ENCODE results near the gene RFX3. TPM values are rescaled to one million over a fixed set of nuclear protein-coding genes. Genes with fewer than 3 reads are reported as not detected.

The RFX3 gene
- 10 to 100 TPM in 1 of 2 donors, 1 to 10 TPM in 1; 8.4 to 10.6 TPM for total RNA-seq
- long read RNA-seq, partial matches to known transcripts, result 0 of 3 reads
- long read RNA-seq, other reads (novel, unspliced or antisense), result 3 of 3 reads

- ATAC-seq, result peak; percentile 88
- intact Hi-C loops (cut with DNase I, micrococcal nuclease), result loop anchor here in 1 of 2 donors (10.0 kb wide), 1 partner anchor 769 kb away; no protein-coding TSS in a partner anchor
- DNase-seq, result peak; percentile 91 to 93
Observed at GRCh38 chr9:3525836-3526164, at the start of gene RFX3. Gene RFX3, minus strand, starts transcription at chr9:3526001. Its CDS starts 130,413 bp downstream, at chr9:3395588.

GRCh38 chr9:3571500-3571899 lies 45.7 kb upstream of the RFX3 start:
- intact Hi-C loops (cut with DNase I, micrococcal nuclease), result no loop called here
- ATAC-seq, result no peak
- DNase-seq, result no peak

GRCh38 chr9:3569529-3569928 lies 43.7 kb upstream of the RFX3 start:
- intact Hi-C loops (cut with DNase I, micrococcal nuclease), result no loop called here
- ATAC-seq (no peak), DNase-seq (no peak)

- ATAC-seq (no peak), DNase-seq (no peak)
- intact Hi-C loops (cut with DNase I, micrococcal nuclease), result no loop called here
Observed at GRCh38 chr9:3567988-3568387, 42.2 kb upstream of the RFX3 start.

GRCh38 chr9:3553076-3553765 lies 27.4 kb upstream of the RFX3 start:
- intact Hi-C loops (cut with DNase I, micrococcal nuclease), result no loop called here
- DNase-seq (no peak), ATAC-seq (no peak)

- intact Hi-C loops (cut with DNase I, micrococcal nuclease), result no loop called here
- DNase-seq (no peak), ATAC-seq (peak; percentile 40)
Observed at GRCh38 chr9:3549225-3549624, 23.4 kb upstream of the RFX3 start.

GRCh38 chr9:3548648-3549047 lies 22.8 kb upstream of the RFX3 start:
- DNase-seq (no peak), ATAC-seq (no peak)
- intact Hi-C loops (cut with DNase I, micrococcal nuclease), result no loop called here

- no peak for ATAC-seq
- intact Hi-C loops (cut with DNase I, micrococcal nuclease), result no loop called here
- DNase-seq, result no peak
Observed at GRCh38 chr9:3541206-3541605, 15.4 kb upstream of the RFX3 start.

- intact Hi-C loops (cut with DNase I, micrococcal nuclease), result no loop called here
- DNase-seq (no peak), ATAC-seq (peak; percentile 92)
Observed at GRCh38 chr9:3534614-3535404, 9.0 kb upstream of the RFX3 start.

GRCh38 chr9:3532158-3532557 lies 6.4 kb upstream of the RFX3 start:
- no peak for ATAC-seq
- no peak for DNase-seq
- intact Hi-C loops (cut with DNase I, micrococcal nuclease), result no loop called here

- DNase-seq, result no peak
- no peak for ATAC-seq
Observed at GRCh38 chr9:3528451-3528850, 2.6 kb upstream of the RFX3 start.

GRCh38 chr9:3526997-3527940 lies 1.5 kb upstream of the RFX3 start:
- peak; percentile 3 for ATAC-seq
- intact Hi-C loops (cut with DNase I, micrococcal nuclease), result loop anchor here in 1 of 2 donors (10.0 kb wide), 1 partner anchor 768 kb away; no protein-coding TSS in a partner anchor
- DNase-seq, result no peak

More at GRCh38 chr9:3528451-3528850, 2.6 kb upstream of the RFX3 start:
- intact Hi-C loops (cut with DNase I, micrococcal nuclease), result loop anchor here in 1 of 2 donors (10.0 kb wide), 1 partner anchor 766 kb away; no protein-coding TSS in a partner anchor

GRCh38 chr9:3526165-3526996 lies 580 bp upstream of the RFX3 start:
- DNase-seq (peak; percentile 79 to 93), ATAC-seq (peak; percentile 88)
- intact Hi-C loops (cut with DNase I, micrococcal nuclease), result loop anchor here in 1 of 2 donors (10.0 kb wide), 1 partner anchor 768 kb away; no protein-coding TSS in a partner anchor

GRCh38 chr9:3525096-3525835 lies 535 bp downstream of the RFX3 start:
- peak in 1 of 2 donors; percentile 60 for DNase-seq
- intact Hi-C loops (cut with DNase I, micrococcal nuclease), result loop anchor here in 1 of 2 donors (10.0 kb wide), 1 partner anchor 770 kb away; no protein-coding TSS in a partner anchor
- ATAC-seq, result no peak

GRCh38 chr9:3521966-3522365 lies 3.8 kb downstream of the RFX3 start:
- DNase-seq, result no peak
- no peak for ATAC-seq
- intact Hi-C loops (cut with DNase I, micrococcal nuclease), result loop anchor here in 1 of 2 donors (10.0 kb wide), 1 partner anchor 773 kb away; no protein-coding TSS in a partner anchor

GRCh38 chr9:3520564-3520963 lies 5.2 kb downstream of the RFX3 start:
- ATAC-seq (no peak), DNase-seq (no peak)
- intact Hi-C loops (cut with DNase I, micrococcal nuclease), result loop anchor here in 1 of 2 donors (10.0 kb wide), 1 partner anchor 774 kb away; no protein-coding TSS in a partner anchor
